ENCODE data around the gene RYK.
A peak's percentile ranks its signal among the peaks of the same experiment; 100 is the strongest.

DNA sequence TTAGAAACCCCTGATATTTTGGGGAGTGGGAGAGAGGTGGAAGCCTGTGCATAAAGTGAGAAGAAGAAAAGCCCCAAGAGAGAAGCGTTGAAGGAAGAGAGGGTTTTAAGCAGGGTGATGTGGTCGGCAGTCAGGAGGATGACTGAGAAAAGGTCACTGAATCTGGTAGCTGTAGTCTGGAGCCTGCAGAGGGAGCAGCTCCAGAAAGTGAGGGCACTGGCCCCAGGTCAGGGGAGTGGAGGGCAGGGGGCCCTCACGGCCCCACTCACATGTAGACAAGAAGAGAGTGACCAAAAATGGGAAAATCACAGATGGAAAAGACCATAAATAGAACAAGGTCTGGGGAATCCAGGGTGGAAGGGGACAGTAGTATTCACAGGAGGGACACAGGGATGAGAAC lies 105.5 kb downstream of the RYK start:
- TF ChIP-seq, protein P1, sequence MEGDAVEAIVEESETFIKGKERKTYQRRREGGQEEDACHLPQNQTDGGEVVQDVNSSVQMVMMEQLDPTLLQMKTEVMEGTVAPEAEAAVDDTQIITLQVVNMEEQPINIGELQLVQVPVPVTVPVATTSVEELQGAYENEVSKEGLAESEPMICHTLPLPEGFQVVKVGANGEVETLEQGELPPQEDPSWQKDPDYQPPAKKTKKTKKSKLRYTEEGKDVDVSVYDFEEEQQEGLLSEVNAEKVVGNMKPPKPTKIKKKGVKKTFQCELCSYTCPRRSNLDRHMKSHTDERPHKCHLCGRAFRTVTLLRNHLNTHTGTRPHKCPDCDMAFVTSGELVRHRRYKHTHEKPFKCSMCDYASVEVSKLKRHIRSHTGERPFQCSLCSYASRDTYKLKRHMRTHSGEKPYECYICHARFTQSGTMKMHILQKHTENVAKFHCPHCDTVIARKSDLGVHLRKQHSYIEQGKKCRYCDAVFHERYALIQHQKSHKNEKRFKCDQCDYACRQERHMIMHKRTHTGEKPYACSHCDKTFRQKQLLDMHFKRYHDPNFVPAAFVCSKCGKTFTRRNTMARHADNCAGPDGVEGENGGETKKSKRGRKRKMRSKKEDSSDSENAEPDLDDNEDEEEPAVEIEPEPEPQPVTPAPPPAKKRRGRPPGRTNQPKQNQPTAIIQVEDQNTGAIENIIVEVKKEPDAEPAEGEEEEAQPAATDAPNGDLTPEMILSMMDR (conservative IDR thresholded peaks at IDR 0.05; ENCODE audit: low read length): peak; percentile 44
- TF ChIP-seq EZH2phosphoT487 (IDR thresholded peaks at IDR 0.05; ENCODE audit: borderline replicate concordance): no peak

Data from Loucy (cell line).